Esophagus squamous epithelium (tissue), 4 donors: ENCODE measurements around the gene WHRN.

ENCODE experiments used
- CTCF ChIP-seq, 6 experiments: fragments of 450-650 bp in 4 of 6; fragments of 200-600 bp in 2 of 6; sonication (generic) in 2 of 6; IDR thresholded peaks; one replicate each; pipeline ENCODE4 v1.5.1; 2016 to 2019; ENCODE audit warnings: antibody characterized with exemption in 6 of 6, mild to moderate bottlenecking in 4 of 6, moderate library complexity in 4 of 6
- POLR2A ChIP-seq, 4 donors: fragments of 450-650 bp; IDR thresholded peaks; one replicate each; pipeline ENCODE4 v1.6.1; 2017; ENCODE audit warnings: antibody characterized with exemption in 4 of 4, mild to moderate bottlenecking in 4 of 4, moderate library complexity in 3 of 4

- TF ChIP-seq POLR2A (IDR thresholded peaks at IDR 0.05) = no peak
- no peak for TF ChIP-seq CTCF (IDR thresholded peaks at IDR 0.05)
These were observed 94.4 kb downstream of the WHRN start for GRCh38 chr9:114410910-114411309.
